NCI-H2196 (cell line): Measurements from ENCODE around the gene CMC1.

ENCODE experiments used
- DNase-seq: peaks from one replicate; lab custom pipeline; 2025; ENCODE audit not compliant: unreplicated experiment; lab: John Stamatoyannopoulos, UW

The CMC1 gene

GRCh38 chr3:28295898-28296490, 54.6 kb downstream of the CMC1 start:
- no peak for DNase-seq

DNA sequence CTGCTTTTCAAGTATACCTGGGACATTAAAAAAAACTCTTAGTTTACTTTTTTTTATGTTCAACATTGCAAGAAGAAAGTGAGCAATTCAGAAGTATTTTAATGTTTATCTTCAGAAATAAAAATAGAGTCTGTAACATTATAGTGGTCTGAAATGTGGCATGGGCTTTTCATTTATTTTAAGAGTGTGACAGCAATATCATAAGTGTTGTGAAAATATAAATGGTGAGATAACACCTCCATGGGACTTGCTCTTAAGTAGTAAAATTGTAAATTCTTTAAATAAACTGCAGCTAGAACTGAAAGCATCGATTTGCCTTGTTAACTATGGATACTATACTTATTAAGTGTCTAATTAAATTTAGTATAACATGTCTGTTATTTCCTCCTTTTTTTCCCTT, 58.3 kb downstream of the CMC1 start:
- DNase-seq: no peak

DNA sequence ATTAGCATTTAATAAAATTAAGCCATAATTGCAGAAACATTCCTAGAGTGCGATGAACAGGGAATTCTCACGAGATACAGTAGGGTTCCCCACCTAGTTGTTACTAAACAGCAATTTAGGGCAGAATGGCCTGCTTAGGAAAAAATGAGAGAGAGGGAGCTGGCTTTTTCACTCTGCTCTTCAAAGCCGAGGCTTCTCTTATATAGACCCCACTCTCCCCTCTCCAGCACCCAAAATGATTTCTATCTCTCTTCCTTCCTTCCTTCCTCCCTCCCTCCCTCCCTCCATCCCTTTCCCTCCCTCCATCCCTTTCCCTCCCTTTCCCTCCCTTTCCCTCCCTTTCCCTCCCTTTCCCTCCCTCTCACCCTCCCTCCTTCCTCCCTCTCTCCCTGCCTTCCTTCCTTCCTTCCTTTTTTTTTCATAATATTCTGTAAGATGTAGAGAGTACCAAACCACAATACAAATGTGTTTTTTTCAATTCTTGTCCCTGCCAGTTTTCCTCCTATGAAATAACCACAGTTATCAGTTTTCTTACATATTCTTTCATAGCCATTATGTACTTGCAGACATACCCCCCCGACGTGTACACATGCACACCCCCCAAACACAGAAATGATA, 59.0 kb downstream of the CMC1 start:
- DNase-seq: no peak

DNA sequence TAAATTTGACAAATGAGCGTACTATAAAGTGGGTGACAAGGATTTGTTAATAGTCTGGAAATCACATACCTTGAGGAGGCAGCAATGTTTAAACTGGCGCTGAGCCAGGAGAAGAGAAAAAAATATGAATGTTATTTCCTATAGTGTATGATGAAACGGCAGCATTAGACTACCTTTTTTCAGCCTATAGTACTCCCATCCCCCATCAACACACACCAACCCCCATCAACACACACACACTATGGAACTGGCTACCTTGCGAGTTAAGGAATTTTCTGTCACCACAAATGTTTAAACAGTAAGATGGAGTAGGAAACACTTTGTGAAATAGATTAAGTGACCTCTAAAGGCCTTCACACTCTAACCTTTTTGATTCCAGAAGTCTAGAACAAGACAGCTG, 60.3 kb downstream of the CMC1 start:
- no peak for DNase-seq

DNA sequence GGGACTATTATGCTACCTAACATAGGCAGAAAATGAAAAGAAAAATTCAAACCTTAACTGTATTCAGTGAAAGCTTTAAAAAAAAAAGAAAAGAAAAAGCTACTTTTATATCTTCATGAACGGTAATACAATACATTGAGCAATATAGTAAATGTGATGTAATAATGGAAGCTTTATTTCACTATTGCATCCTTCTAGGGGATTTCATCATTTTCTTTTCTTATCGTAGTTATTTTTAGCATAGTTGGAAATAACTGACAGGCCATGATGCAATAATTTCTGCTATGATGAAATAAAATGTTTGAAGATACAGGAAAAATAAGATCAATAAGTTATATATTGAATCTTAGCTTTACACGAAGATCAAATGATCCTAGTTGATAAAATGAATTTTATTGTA, 66.8 kb downstream of the CMC1 start:
- DNase-seq: no peak

DNA sequence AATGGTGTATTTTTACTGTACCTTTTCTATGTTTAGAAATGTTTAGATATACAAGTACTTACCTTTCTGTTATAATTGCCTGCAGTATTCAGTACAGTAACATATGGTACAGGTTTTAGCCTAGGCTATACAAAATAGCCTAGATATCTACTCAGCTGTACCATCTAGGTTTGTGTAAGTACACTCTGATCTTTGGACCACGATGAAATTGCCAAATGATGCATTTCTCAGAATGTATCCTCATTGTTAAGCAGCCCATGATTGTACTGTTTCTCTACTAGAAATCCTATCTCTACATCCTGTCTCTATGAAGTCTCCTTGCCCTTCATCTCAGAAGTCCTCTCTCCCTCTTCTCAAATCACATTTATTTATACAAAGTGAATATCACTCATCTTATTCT, 74.3 kb downstream of the CMC1 start:
- no peak for DNase-seq

DNA sequence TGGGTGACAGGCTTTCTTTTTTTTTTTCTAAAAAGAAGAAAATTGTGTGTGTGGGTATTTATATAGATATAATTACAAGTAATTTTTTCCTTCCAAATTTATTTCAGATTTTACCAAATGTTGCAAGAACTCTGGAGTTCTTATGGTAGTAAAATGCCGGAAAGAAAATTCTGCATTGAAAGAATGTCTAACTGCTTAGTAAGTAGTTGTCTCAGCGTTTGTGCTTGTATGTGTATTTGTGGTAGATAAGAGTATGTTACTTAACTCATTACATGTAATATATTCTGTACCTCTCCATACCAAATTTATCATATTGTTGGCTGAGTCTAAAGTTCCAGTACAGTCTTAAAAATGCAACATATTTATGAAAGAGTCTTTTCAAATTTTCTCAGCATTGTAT, 74.8 kb downstream of the CMC1 start:
- no peak for DNase-seq

DNA sequence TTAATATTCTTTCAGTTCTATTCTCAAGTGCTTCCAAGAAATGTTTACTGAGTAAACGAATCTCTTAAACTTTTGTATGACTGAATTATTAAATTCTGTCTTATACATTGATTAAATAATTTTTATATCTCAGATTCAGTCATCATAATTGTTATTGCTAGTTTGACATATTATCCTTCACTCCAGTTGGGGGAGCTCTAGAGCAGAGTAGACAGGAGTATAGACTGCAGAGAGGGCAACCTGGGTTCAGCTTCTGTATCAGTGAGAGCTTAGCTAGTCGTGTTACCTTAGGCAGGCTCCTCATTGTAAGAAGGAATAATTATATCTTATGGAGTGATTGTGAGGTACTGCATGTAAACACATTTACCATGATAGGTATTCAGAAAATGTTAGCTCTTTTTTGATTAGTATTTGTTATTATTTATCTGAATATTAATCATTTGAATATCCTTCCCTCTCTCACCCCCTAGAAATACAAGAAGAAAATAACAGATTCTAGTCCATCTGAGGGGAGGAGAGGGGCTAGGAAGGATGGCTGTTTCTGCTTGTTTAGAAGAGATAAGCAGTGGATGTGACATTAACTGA, 76.1 kb downstream of the CMC1 start:
- DNase-seq: peak; percentile 17

DNA sequence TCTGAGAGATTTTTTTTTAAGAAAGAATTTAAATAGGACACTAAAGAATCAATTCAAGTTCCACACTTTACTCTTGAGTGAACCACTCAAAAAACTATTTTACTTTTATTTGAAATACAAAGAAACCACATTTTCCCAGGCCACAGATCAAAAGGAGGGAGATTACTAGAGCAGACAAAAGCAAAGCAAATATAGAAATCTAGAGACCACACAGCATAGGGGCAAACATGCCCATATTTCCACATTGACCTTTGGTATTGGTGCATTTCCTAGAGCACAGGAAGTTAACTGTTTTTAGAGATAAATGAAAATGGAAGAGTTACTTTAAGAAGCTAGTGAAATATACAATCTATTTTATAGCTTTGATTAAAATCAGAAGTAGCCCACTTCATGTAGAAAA, 79.6 kb downstream of the CMC1 start:
- no peak for DNase-seq

DNA sequence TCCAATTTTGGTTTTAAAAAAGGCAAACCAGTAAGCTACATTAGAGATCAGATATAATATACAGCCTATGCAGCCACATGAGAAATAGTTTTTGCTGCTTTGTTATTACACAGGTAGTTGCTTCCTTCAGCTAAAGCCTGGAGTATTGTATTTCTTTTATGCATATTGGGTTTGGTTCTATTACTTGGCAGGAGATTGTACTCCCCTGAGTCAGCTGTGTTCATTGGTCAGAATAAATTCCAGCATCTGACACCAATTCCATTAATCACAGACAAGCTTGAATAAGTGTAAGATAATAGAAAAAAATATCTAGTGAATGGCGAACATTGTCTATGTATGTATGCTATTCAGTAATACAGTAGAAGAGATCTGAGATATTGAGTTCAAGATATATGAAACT, 81.0 kb downstream of the CMC1 start:
- DNase-seq: no peak

- no peak for DNase-seq
Measured at GRCh38 chr3:28326458-28326926, 85.1 kb downstream of the CMC1 start.

DNA sequence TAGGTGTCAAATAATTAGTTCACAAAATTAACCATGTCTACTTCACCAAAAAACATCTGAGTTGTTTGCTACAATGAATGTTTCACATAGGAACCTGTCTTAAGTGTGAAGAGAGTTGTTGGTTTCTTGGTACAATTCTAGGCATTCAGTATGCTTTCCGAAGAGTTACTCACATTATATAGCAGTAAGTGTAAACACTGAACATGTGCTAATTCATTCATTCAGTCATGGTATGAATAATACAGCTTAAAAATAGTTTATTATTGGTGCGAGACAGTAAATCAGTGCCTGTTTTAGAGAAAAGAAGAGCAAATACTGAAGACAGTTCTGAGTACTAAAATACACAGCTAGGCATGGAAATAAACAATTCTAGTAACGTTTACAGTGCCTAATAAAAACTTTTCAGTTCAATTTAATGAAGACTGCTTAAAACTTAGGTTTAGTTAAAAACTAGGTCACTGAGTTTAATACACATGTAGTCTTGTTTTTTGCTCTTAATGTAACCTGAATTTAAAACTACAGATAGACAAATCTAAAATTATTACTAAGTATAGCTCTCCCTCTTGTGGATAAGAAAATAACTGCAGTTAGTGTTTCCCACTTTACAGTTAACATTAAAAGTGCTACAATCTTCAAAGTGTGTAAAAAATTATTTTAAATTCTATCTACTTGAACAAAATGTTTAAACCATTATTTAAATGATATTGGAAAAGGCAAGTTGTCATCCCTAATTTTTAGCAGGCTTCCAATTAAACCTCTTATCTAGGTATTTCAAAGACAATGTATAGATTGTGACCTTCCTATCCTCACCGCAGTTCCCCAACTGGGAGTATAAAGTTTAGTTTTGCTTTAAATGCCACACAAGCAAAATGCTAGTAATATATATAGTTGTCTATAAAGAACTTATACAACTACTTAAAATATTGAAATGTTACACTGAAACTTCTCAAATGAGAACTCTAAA, 87.1 kb downstream of the CMC1 start:
- DNase-seq: peak; percentile 15

DNA sequence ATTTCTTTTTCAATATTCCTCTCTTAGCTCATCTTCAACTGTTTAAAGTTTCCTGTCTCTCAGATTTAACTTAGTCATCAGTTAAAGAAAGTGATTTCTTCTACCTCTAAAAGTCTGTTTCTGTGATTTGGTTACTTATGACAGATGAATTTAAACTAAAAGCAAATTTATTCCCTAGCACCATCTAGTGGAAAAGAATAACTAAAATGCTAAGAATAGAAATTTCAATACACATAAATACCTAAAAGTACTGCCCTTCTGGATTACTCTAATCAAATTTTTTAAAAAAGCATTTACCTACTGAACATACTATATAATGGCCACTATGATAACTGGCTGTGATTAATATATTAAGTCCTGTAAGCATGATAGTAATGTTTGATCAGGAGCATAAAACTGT, 93.1 kb downstream of the CMC1 start:
- DNase-seq: no peak

- no peak for DNase-seq
Measured at GRCh38 chr3:28335246-28335645, 93.8 kb downstream of the CMC1 start.

DNA sequence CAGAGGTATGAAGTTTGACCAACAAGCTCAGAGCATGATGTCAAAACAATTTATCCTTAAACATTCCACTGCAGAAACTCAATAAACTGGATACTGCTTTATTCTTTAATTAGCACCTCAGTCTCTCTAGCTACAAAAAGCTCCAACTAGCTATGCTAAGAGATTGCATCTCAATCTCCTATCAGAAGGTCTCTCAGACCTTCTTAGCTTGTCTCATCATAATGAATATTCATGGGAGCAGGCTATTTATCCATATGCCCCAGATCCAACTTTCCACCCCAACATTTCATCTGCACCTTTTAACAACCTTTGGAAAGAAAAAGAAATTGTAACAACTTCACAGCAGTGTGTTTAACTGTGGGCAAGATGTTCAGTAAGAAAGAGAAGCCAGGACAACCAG, 95.8 kb downstream of the CMC1 start:
- DNase-seq: no peak

DNA sequence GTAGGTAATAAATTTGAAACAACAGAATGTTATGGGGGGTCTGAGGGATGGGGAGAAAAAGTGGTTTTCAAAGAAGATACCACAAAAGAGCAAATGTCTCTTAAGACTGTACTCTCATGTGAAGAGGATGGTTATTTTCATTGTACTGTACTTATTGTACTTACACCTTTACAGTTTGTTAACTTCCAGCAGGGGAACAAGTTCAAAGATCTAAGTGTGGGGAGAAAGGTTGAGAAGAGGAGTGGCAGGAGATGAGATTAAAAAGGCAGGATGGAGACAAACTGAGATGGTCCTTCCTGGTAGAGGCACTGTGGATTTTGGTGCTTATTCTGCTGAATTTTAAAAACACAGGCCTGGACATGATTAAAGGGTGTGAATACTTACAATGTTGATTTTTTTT, 101.7 kb downstream of the CMC1 start:
- DNase-seq: no peak

DNA sequence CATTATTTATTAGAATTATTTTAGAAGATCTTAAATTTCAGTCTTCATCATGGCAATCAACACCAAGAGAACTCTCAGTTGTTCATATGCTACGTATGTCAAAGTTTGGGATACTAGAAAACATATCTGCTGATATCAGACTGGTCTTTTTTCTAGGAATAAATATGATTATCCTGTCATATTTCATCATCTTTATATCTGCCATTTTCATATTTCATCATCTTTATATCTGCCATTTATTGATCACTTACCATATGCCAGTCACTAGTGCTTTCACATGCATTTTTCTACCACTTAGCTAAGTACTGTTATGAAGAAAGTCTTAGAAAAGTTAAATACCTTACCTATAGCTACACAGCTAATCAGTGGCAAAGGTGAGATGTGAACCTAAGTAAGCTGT, 104.3 kb downstream of the CMC1 start:
- no peak for DNase-seq

GRCh38 chr3:28347374-28348264, 106.2 kb downstream of the CMC1 start:
- DNase-seq: no peak

- no peak for DNase-seq
Measured at GRCh38 chr3:28348265-28348628, 106.8 kb downstream of the CMC1 start.

- peak; percentile 86 for DNase-seq
Measured at GRCh38 chr3:28348629-28349468, 107.4 kb downstream of the CMC1 start, which contains the start of the genes AZI2 and ZCWPW2. TSS of gene AZI2 (minus strand) at chr3:28348824. CDS start at chr3:28340617, 8,207 bp downstream. TSS of gene ZCWPW2 (plus strand) at chr3:28348721. CDS start at chr3:28413069, 64,348 bp downstream.
